ENCODE data around the gene ANXA7. TPM values are rescaled to one million over a fixed set of nuclear protein-coding genes. Genes with fewer than 3 reads are reported as not detected.

Gene ANXA7
- total and polyA plus RNA-seq, 2 donors (not counting 1 experiment from before 2014, with no cell fraction given) = 132 to 150 TPM

- no peak overlapping the region for H3K27ac ChIP-seq (ENCODE audit: insufficient read depth, low read length)
- H3K4me2 ChIP-seq (ENCODE audit: extremely low read depth, insufficient read depth, low read length) = no peak overlapping the region
- no peak overlapping the region for H3K9ac ChIP-seq (ENCODE audit: insufficient read depth, low read length)
- no peak overlapping the region for H2AFZ ChIP-seq (ENCODE audit: low read length)
- H3K27me3 ChIP-seq (ENCODE audit: control insufficient read depth, insufficient read depth, low read length) = no peaks in the 10 kb centered on the region
- H3K4me3 ChIP-seq (replicated peaks in 1 of 4; ENCODE audit: control extremely low read depth in 1 of 4, insufficient read depth in 1 of 4, low read depth in 3 of 4, low read length in 4 of 4) = no peak overlapping the region
- no peaks in the 10 kb centered on the region for H4K20me1 ChIP-seq (ENCODE audit: control insufficient read depth, extremely low read depth, insufficient read depth, low read length)
- H3K79me2 ChIP-seq (ENCODE audit: control insufficient read depth, insufficient read depth, low read length) = no peaks in the 10 kb centered on the region
- H3K4me1 ChIP-seq (ENCODE audit: control insufficient read depth, extremely low read depth, insufficient read depth, low read length) = no peaks in the 10 kb centered on the region
- no peak for TF ChIP-seq EZH2 (IDR thresholded peaks at IDR 0.05; ENCODE audit: low read length, missing control alignments)
- no peak for TF ChIP-seq CTCF (conservative IDR thresholded peaks at IDR 0.05 in 1 of 2, IDR thresholded peaks at IDR 0.05 in 1 of 2; ENCODE audit: low read depth in 1 of 2, low read length in 2 of 2)
- H3K36me3 ChIP-seq (ENCODE audit: control insufficient read depth, insufficient read depth, low read length) = peaks cover 1% of the 10 kb centered on the region
- H3K9me3 ChIP-seq (ENCODE audit: control insufficient read depth, insufficient read depth, low read depth, low read length) = no peaks in the 10 kb centered on the region
- no peak for DNase-seq (ENCODE audit: low read depth in 2 of 2)
Measured at GRCh38 chr10:73456187-73456890, 42.5 kb upstream of the ANXA7 start.

GRCh38 chr10:73449113-73449512 lies 35.3 kb upstream of the ANXA7 start:
- Histone ChIP-seq H2AFZ (ENCODE audit: low read length) (no peak overlapping the region), H3K79me2 (ENCODE audit: control insufficient read depth, insufficient read depth, low read length) (no peaks in the 10 kb centered on the region), H3K27me3 (ENCODE audit: control insufficient read depth, insufficient read depth, low read length) (no peaks in the 10 kb centered on the region), H3K4me2 (ENCODE audit: extremely low read depth, insufficient read depth, low read length) (no peak overlapping the region), H3K36me3 (ENCODE audit: control insufficient read depth, insufficient read depth, low read length) (peaks cover 3% of the 10 kb centered on the region), H3K9me3 (ENCODE audit: control insufficient read depth, insufficient read depth, low read depth, low read length) (no peaks in the 10 kb centered on the region), H3K4me1 (ENCODE audit: control insufficient read depth, extremely low read depth, insufficient read depth, low read length) (no peaks in the 10 kb centered on the region), H3K4me3 (replicated peaks in 1 of 4; ENCODE audit: control extremely low read depth in 1 of 4, insufficient read depth in 1 of 4, low read depth in 3 of 4, low read length in 4 of 4) (no peak overlapping the region), H4K20me1 (ENCODE audit: control insufficient read depth, extremely low read depth, insufficient read depth, low read length) (no peaks in the 10 kb centered on the region), H3K9ac (ENCODE audit: insufficient read depth, low read length) (no peak overlapping the region), H3K27ac (ENCODE audit: insufficient read depth, low read length) (no peak overlapping the region)
- no peak for DNase-seq (ENCODE audit: low read depth in 2 of 2)
- TF ChIP-seq EZH2 (IDR thresholded peaks at IDR 0.05; ENCODE audit: low read length, missing control alignments) (no peak), CTCF (conservative IDR thresholded peaks at IDR 0.05 in 1 of 2, IDR thresholded peaks at IDR 0.05 in 1 of 2; ENCODE audit: low read depth in 1 of 2, low read length in 2 of 2) (no peak)

- Histone ChIP-seq H3K79me2 (ENCODE audit: control insufficient read depth, insufficient read depth, low read length) (no peaks in the 10 kb centered on the region), H3K27ac (ENCODE audit: insufficient read depth, low read length) (no peak overlapping the region), H3K36me3 (ENCODE audit: control insufficient read depth, insufficient read depth, low read length) (peaks cover 5% of the 10 kb centered on the region), H3K4me3 (replicated peaks in 1 of 4; ENCODE audit: control extremely low read depth in 1 of 4, insufficient read depth in 1 of 4, low read depth in 3 of 4, low read length in 4 of 4) (no peak overlapping the region), H3K4me2 (ENCODE audit: extremely low read depth, insufficient read depth, low read length) (no peak overlapping the region), H3K9ac (ENCODE audit: insufficient read depth, low read length) (no peak overlapping the region), H2AFZ (ENCODE audit: low read length) (no peak overlapping the region), H3K9me3 (ENCODE audit: control insufficient read depth, insufficient read depth, low read depth, low read length) (no peaks in the 10 kb centered on the region), H3K27me3 (ENCODE audit: control insufficient read depth, insufficient read depth, low read length) (no peaks in the 10 kb centered on the region), H4K20me1 (ENCODE audit: control insufficient read depth, extremely low read depth, insufficient read depth, low read length) (no peaks in the 10 kb centered on the region), H3K4me1 (ENCODE audit: control insufficient read depth, extremely low read depth, insufficient read depth, low read length) (no peaks in the 10 kb centered on the region)
- TF ChIP-seq EZH2 (IDR thresholded peaks at IDR 0.05; ENCODE audit: low read length, missing control alignments) (no peak), CTCF (conservative IDR thresholded peaks at IDR 0.05 in 1 of 2, IDR thresholded peaks at IDR 0.05 in 1 of 2; ENCODE audit: low read depth in 1 of 2, low read length in 2 of 2) (no peak)
- DNase-seq (ENCODE audit: low read depth in 2 of 2) = no peak
Measured at GRCh38 chr10:73448384-73448783, 34.5 kb upstream of the ANXA7 start.
